ENCODE measurements around the gene GOLGB1. TPM values are rescaled to one million over a fixed set of nuclear protein-coding genes. Genes with fewer than 3 reads are reported as not detected.

The GOLGB1 gene
- total and polyA plus RNA-seq, 10 donors = 7.2 to 87.0 (median 47.8) TPM

DNA sequence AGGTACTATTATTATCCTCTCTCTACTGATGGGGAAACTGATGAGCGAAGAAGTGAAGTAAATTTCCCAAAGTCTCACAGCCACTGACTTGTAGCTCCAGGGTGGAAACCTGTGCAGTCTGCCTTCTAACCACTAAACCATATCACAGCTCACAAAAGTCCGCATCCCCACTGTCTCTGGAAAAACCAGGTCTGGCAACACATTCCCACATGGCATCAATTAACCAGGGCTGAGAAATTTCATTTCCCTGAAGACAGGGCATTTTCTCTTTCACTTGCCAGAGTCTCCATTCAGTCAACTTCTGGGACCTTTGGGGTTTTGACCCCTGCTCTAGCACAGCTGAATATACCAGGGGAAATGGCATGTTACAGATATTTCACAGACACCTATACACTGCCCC is 129.8 kb downstream of the GOLGB1 start:
- no peaks in the 10 kb centered on the region for H3K9me3 ChIP-seq
- TF ChIP-seq CTCF (IDR thresholded peaks at IDR 0.05 in 8 of 11, conservative IDR thresholded peaks at IDR 0.05 in 3 of 11) = no peak
- TF ChIP-seq POLR2A (IDR thresholded peaks at IDR 0.05) = no peak
- TF ChIP-seq POLR2AphosphoS5 (IDR thresholded peaks at IDR 0.05) = no peak

More for the DNA sequence above, 129.8 kb downstream of the GOLGB1 start:
- no peak for DNase-seq
- intact Hi-C loops (cut with DNase I; ENCODE audit: low total_unique reads) = no loop called here
- Histone ChIP-seq H3K4me3 (no peak overlapping the region), H3K27me3 (replicated peaks in 1 of 7) (no peaks in the 10 kb centered on the region), H3K4me1 (no peaks in the 10 kb centered on the region), H3K27ac (no peak overlapping the region), H3K36me3 (no peaks in the 10 kb centered on the region)
- 91 to 94% (median 92%) methylated on average over 2 of the region's 2 CpGs for WGBS, 5 donors

Small RNA genes lying within 50 kb of the gene (small RNA-seq; reads per million reads assigned to genes)
- 0 reads per million in 4 donors for gene RNU4-62P

Other genes starting within 250 kb of the GOLGB1 start
- gene POLQ, start 203.8 kb downstream of the GOLGB1 start, total RNA-seq = 1 to 10 TPM in 5 of 7 donors, under 1 TPM in 2; 0.76 to 4.7 (median 2.2) TPM
- under 1 TPM; 0.50 to 0.88 (median 0.77) TPM for gene POLQ, start 203.8 kb downstream of the GOLGB1 start, polyA plus RNA-seq
- not detected for gene ARGFX, start 181.8 kb downstream of the GOLGB1 start, total RNA-seq
- not detected for gene ARGFX, start 181.8 kb downstream of the GOLGB1 start, polyA plus RNA-seq
- not detected for gene FBXO40, start 156.4 kb downstream of the GOLGB1 start, total RNA-seq
- not detected for gene FBXO40, start 156.4 kb downstream of the GOLGB1 start, polyA plus RNA-seq
- 100 to 1,000 TPM; 238 to 554 (median 467) TPM for gene HCLS1, start 88.8 kb downstream of the GOLGB1 start, total RNA-seq
- 100 to 1,000 TPM; 207 to 244 (median 243) TPM for gene HCLS1, start 88.8 kb downstream of the GOLGB1 start, polyA plus RNA-seq
- 10 to 100 TPM; 24.7 to 39.1 (median 27.2) TPM for gene IQCB1, start 85.3 kb upstream of the GOLGB1 start, total RNA-seq
- 10 to 100 TPM; 14.9 to 26.0 (median 18.6) TPM for gene IQCB1, start 85.3 kb upstream of the GOLGB1 start, polyA plus RNA-seq
- 10 to 100 TPM; 24.9 to 60.6 (median 33.6) TPM for gene EAF2, start 85.5 kb upstream of the GOLGB1 start, total RNA-seq
- 10 to 100 TPM; 32.4 to 53.7 (median 36.9) TPM for gene EAF2, start 85.5 kb upstream of the GOLGB1 start, polyA plus RNA-seq
- gene SLC15A2, start 144.7 kb upstream of the GOLGB1 start, total RNA-seq = 10 to 100 TPM in 6 of 7 donors, 1 to 10 TPM in 1; 7.2 to 18.7 (median 13.2) TPM
- 1 to 10 TPM; 4.3 to 5.6 (median 4.7) TPM for gene SLC15A2, start 144.7 kb upstream of the GOLGB1 start, polyA plus RNA-seq